ENCODE data around the gene PRR20E. TPM values are rescaled to one million over a fixed set of nuclear protein-coding genes. Genes with fewer than 3 reads are reported as not detected.
A peak's percentile ranks its signal among the peaks of the same experiment; 100 is the strongest.
"Not testable (repeated sequence)": the region's sequence is repeated elsewhere in the genome, so short reads cannot be mapped to it uniquely, and the experiment has no call there.

PRR20E gene
- total RNA-seq: not detected
- not detected for polyA plus RNA-seq (2013, experiment 1 of 2)
- polyA plus RNA-seq (2013, experiment 2 of 2): not detected
- long read RNA-seq, experiment 1: 0 reads
- long read RNA-seq, experiment 2: 0 reads
- long read RNA-seq, experiment 3: 0 reads
- long read RNA-seq, experiment 4: 0 reads

GRCh38 chr13:57166897-57167296, at the start of gene PRR20E:
Gene PRR20E, plus strand, starts transcription at chr13:57167197. Its CDS starts 387 bp downstream, at chr13:57167584.
- not testable (repeated sequence) for H3K27me3 Mint-ChIP-seq (ENCODE audit: insufficient read depth); H3K9me3 Mint-ChIP-seq; H3K27me3 ChIP-seq (ENCODE audit: control insufficient read depth, insufficient read depth, low read length, poor library complexity, severe bottlenecking); H3K36me3 ChIP-seq (ENCODE audit: control insufficient read depth, insufficient read depth, low read length); H3K9me3 ChIP-seq (ENCODE audit: control insufficient read depth, low read length); H3K4me1 ChIP-seq (ENCODE audit: control insufficient read depth, insufficient read depth, low read length); DNase-seq; H3K4me3 ChIP-seq (ENCODE audit: low read length); H3K4me3 Mint-ChIP-seq; H3K27ac ChIP-seq (ENCODE audit: low read depth, low read length); H3K36me3 Mint-ChIP-seq (ENCODE audit: low read depth); H3K27ac Mint-ChIP-seq; H3K4me1 Mint-ChIP-seq; H3K9ac ChIP-seq (ENCODE audit: extremely low read depth, low read length, poor library complexity, severe bottlenecking)
- WGBS, 2 experiments (ENCODE audit: insufficient coverage in 1 of 2, insufficient read length in 1 of 2): no CpG with 5 or more reads among the region's 22 CpGs

GRCh38 chr13:57123681-57124080, 43.3 kb upstream of the PRR20E start:
- DNase-seq: no peak
- Mint-ChIP-seq H3K27me3 (ENCODE audit: insufficient read depth) (no peaks in the 10 kb centered on the region), H3K4me1 (no peaks in the 10 kb centered on the region), H3K4me3 (no peak overlapping the region), H3K27ac (no peak overlapping the region), H3K36me3 (ENCODE audit: low read depth) (no peaks in the 10 kb centered on the region), H3K9me3 (no peaks in the 10 kb centered on the region)
- Histone ChIP-seq H3K9ac (ENCODE audit: extremely low read depth, low read length, poor library complexity, severe bottlenecking) (no peak overlapping the region), H3K9me3 (ENCODE audit: control insufficient read depth, low read length) (no peaks in the 10 kb centered on the region), H3K4me1 (ENCODE audit: control insufficient read depth, insufficient read depth, low read length) (no peaks in the 10 kb centered on the region), H3K36me3 (ENCODE audit: control insufficient read depth, insufficient read depth, low read length) (no peaks in the 10 kb centered on the region), H3K27ac (ENCODE audit: low read depth, low read length) (no peak overlapping the region), H3K27me3 (ENCODE audit: control insufficient read depth, insufficient read depth, low read length, poor library complexity, severe bottlenecking) (no peaks in the 10 kb centered on the region), H3K4me3 (ENCODE audit: low read length) (no peak overlapping the region)
- no peak for TF ChIP-seq CTCF (conservative IDR thresholded peaks at IDR 0.05)
- WGBS, 2 experiments (ENCODE audit: insufficient coverage in 1 of 2, insufficient read length in 1 of 2): 100% methylated on average over 1 of the region's 1 CpG

GRCh38 chr13:57128909-57129308, 38.1 kb upstream of the PRR20E start:
- H3K4me3 Mint-ChIP-seq: no peak overlapping the region
- H3K4me3 ChIP-seq (ENCODE audit: low read length): no peak overlapping the region
- H3K4me1 Mint-ChIP-seq: no peaks in the 10 kb centered on the region
- H3K36me3 ChIP-seq (ENCODE audit: control insufficient read depth, insufficient read depth, low read length): no peaks in the 10 kb centered on the region
- H3K36me3 Mint-ChIP-seq (ENCODE audit: low read depth): no peaks in the 10 kb centered on the region
- no peaks in the 10 kb centered on the region for H3K9me3 ChIP-seq (ENCODE audit: control insufficient read depth, low read length)
- H3K27ac Mint-ChIP-seq: no peak overlapping the region
- H3K27me3 ChIP-seq (ENCODE audit: control insufficient read depth, insufficient read depth, low read length, poor library complexity, severe bottlenecking): no peaks in the 10 kb centered on the region
- no peak overlapping the region for H3K9ac ChIP-seq (ENCODE audit: extremely low read depth, low read length, poor library complexity, severe bottlenecking)
- 91 to 100% methylated on average over 3 to 6 of the region's 6 CpGs for WGBS, 2 experiments (ENCODE audit: insufficient coverage in 1 of 2, insufficient read length in 1 of 2)
- peak; percentile 55 for DNase-seq
- no peaks in the 10 kb centered on the region for H3K9me3 Mint-ChIP-seq
- H3K27ac ChIP-seq (ENCODE audit: low read depth, low read length): no peak overlapping the region
- TF ChIP-seq CTCF (conservative IDR thresholded peaks at IDR 0.05): peak; percentile 25
- H3K27me3 Mint-ChIP-seq (ENCODE audit: insufficient read depth): no peaks in the 10 kb centered on the region
- H3K4me1 ChIP-seq (ENCODE audit: control insufficient read depth, insufficient read depth, low read length): no peaks in the 10 kb centered on the region

- Mint-ChIP-seq H3K27me3 (ENCODE audit: insufficient read depth) (no peaks in the 10 kb centered on the region), H3K4me3 (no peak overlapping the region), H3K36me3 (ENCODE audit: low read depth) (no peaks in the 10 kb centered on the region), H3K4me1 (no peaks in the 10 kb centered on the region), H3K27ac (no peak overlapping the region), H3K9me3 (no peaks in the 10 kb centered on the region)
- no peaks in the 10 kb centered on the region for H3K4me1 ChIP-seq (ENCODE audit: control insufficient read depth, insufficient read depth, low read length)
- no peaks in the 10 kb centered on the region for H3K9me3 ChIP-seq (ENCODE audit: control insufficient read depth, low read length)
- 69 to 90% methylated on average over 2 of the region's 2 CpGs for WGBS, 2 experiments (ENCODE audit: insufficient coverage in 1 of 2, insufficient read length in 1 of 2)
- no peak overlapping the region for H3K9ac ChIP-seq (ENCODE audit: extremely low read depth, low read length, poor library complexity, severe bottlenecking)
- no peaks in the 10 kb centered on the region for H3K27me3 ChIP-seq (ENCODE audit: control insufficient read depth, insufficient read depth, low read length, poor library complexity, severe bottlenecking)
- no peak overlapping the region for H3K4me3 ChIP-seq (ENCODE audit: low read length)
- H3K36me3 ChIP-seq (ENCODE audit: control insufficient read depth, insufficient read depth, low read length): no peaks in the 10 kb centered on the region
- no peak for DNase-seq
- H3K27ac ChIP-seq (ENCODE audit: low read depth, low read length): no peak overlapping the region
- no peak for TF ChIP-seq CTCF (conservative IDR thresholded peaks at IDR 0.05)
These were observed 30.9 kb upstream of the PRR20E start for GRCh38 chr13:57136093-57136492.

Data from endodermal cell (in vitro differentiated cells).